ENCODE results near the gene RAD51B.

Gene RAD51B

GRCh38 chr14:68621400-68622365, 802.1 kb downstream of the RAD51B start:
- TF ChIP-seq JUND (IDR thresholded peaks at IDR 0.05; ENCODE audit: low read depth), result no peak
- in situ Hi-C loops (cut with HindIII; ENCODE audit: low pct_unique_long_range_greater_than_20kb, low sequenced_read_pairs), result no loop called here
- no peak for DNase-seq (ENCODE audit: low read depth in 1 of 2, low spot score in 1 of 2)

GRCh38 chr14:68622856-68623255, 803.3 kb downstream of the RAD51B start:
- no peak for TF ChIP-seq JUND (IDR thresholded peaks at IDR 0.05; ENCODE audit: low read depth)
- in situ Hi-C loops (cut with HindIII; ENCODE audit: low pct_unique_long_range_greater_than_20kb, low sequenced_read_pairs), result no loop called here

GRCh38 chr14:68623307-68623706, 803.7 kb downstream of the RAD51B start:
- no peak for TF ChIP-seq JUND (IDR thresholded peaks at IDR 0.05; ENCODE audit: low read depth)
- in situ Hi-C loops (cut with HindIII; ENCODE audit: low pct_unique_long_range_greater_than_20kb, low sequenced_read_pairs), result no loop called here
- no peak for DNase-seq (ENCODE audit: low read depth in 1 of 2, low spot score in 1 of 2)

More at GRCh38 chr14:68622856-68623255, 803.3 kb downstream of the RAD51B start:
- DNase-seq (ENCODE audit: low read depth in 1 of 2, low spot score in 1 of 2), result no peak

GRCh38 chr14:68623826-68624225, 804.2 kb downstream of the RAD51B start:
- in situ Hi-C loops (cut with HindIII; ENCODE audit: low pct_unique_long_range_greater_than_20kb, low sequenced_read_pairs), result no loop called here
- no peak for DNase-seq (ENCODE audit: low read depth in 1 of 2, low spot score in 1 of 2)

GRCh38 chr14:68624541-68625220, 805.1 kb downstream of the RAD51B start:
- no peak for DNase-seq (ENCODE audit: low read depth in 1 of 2, low spot score in 1 of 2)
- in situ Hi-C loops (cut with HindIII; ENCODE audit: low pct_unique_long_range_greater_than_20kb, low sequenced_read_pairs), result no loop called here
- TF ChIP-seq JUND (IDR thresholded peaks at IDR 0.05; ENCODE audit: low read depth), result no peak

More at GRCh38 chr14:68623826-68624225, 804.2 kb downstream of the RAD51B start:
- no peak for TF ChIP-seq JUND (IDR thresholded peaks at IDR 0.05; ENCODE audit: low read depth)

GRCh38 chr14:68625366-68626090, 805.9 kb downstream of the RAD51B start:
- in situ Hi-C loops (cut with HindIII; ENCODE audit: low pct_unique_long_range_greater_than_20kb, low sequenced_read_pairs), result no loop called here
- no peak for TF ChIP-seq JUND (IDR thresholded peaks at IDR 0.05; ENCODE audit: low read depth)
- no peak for DNase-seq (ENCODE audit: low read depth in 1 of 2, low spot score in 1 of 2)

- in situ Hi-C loops (cut with HindIII; ENCODE audit: low pct_unique_long_range_greater_than_20kb, low sequenced_read_pairs), result no loop called here
- DNase-seq (ENCODE audit: low read depth in 1 of 2, low spot score in 1 of 2), result no peak
- TF ChIP-seq JUND (IDR thresholded peaks at IDR 0.05; ENCODE audit: low read depth), result no peak
These were observed 806.8 kb downstream of the RAD51B start for GRCh38 chr14:68626386-68626785.

GRCh38 chr14:68627050-68627867, 807.7 kb downstream of the RAD51B start:
- in situ Hi-C loops (cut with HindIII; ENCODE audit: low pct_unique_long_range_greater_than_20kb, low sequenced_read_pairs), result no loop called here
- no peak for DNase-seq (ENCODE audit: low read depth in 1 of 2, low spot score in 1 of 2)
- TF ChIP-seq JUND (IDR thresholded peaks at IDR 0.05; ENCODE audit: low read depth), result no peak

GRCh38 chr14:68627868-68628604, 808.5 kb downstream of the RAD51B start:
- TF ChIP-seq JUND (IDR thresholded peaks at IDR 0.05; ENCODE audit: low read depth), result no peak
- DNase-seq (ENCODE audit: low read depth in 1 of 2, low spot score in 1 of 2), result peak; percentile 88 to 91
- in situ Hi-C loops (cut with HindIII; ENCODE audit: low pct_unique_long_range_greater_than_20kb, low sequenced_read_pairs), result no loop called here

- TF ChIP-seq JUND (IDR thresholded peaks at IDR 0.05; ENCODE audit: low read depth), result peak; percentile 76
- in situ Hi-C loops (cut with HindIII; ENCODE audit: low pct_unique_long_range_greater_than_20kb, low sequenced_read_pairs), result no loop called here
- peak; percentile 92 to 96 for DNase-seq (ENCODE audit: low read depth in 1 of 2, low spot score in 1 of 2)
These were observed 809.2 kb downstream of the RAD51B start for GRCh38 chr14:68628605-68629310.

All from T47D (cell line).